Hematopoietic multipotent progenitor cell treated with erythropoietin and hydrocortisone succinate and interleukin-3 and kit ligand, for 4 days (in vitro differentiated cells): ENCODE results near the gene CD163L1.
"Not testable (repeated sequence)": the region's sequence is repeated elsewhere in the genome, so short reads cannot be mapped to it uniquely, and the experiment has no call there.

Experiments used
- DNase-seq: peaks from one replicate; pipeline ENCODE4 v3.0.0-alpha.2; 2015

The CD163L1 gene

DNA sequence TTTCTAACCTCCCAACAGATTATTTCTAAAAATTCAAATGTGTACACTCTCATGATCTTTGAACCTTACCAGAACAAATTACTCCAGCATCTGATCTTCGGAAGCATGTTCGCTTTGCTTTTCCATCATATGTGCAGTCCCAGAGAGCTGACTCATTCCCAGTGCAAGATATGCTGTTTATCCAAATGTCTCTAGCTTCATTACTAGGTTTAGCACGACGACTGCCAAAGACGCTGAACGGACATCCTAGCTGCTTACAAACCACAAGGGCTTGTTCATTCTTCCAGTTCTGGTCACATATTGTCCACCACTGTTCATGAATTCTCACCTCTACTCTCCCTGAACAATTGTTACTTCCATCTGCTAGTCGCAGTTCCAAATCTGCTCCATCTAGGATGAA, 40.5 kb downstream of the CD163L1 start:
- DNase-seq = no peak

DNA sequence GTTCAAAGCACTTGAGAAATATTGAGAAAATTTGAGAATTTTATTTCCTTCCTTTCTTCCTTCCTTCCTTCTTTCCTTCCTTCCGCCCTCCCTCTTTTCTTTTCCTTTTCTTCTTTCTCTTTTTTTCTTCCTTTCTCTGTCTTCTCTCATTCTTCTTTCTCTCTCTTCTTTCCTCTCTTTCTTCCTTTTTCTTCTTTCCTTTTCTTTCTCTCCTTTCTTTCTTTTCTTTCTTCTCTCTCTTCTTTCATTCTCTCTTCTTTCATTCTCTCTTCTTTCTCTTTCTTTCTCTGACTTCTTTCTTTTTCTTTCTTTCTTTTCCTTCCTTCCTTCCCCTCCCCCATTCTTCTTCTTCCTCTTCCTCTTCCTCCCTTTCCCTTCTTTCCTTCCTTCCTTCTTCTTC, 44.9 kb downstream of the CD163L1 start:
- no peak for DNase-seq

DNA sequence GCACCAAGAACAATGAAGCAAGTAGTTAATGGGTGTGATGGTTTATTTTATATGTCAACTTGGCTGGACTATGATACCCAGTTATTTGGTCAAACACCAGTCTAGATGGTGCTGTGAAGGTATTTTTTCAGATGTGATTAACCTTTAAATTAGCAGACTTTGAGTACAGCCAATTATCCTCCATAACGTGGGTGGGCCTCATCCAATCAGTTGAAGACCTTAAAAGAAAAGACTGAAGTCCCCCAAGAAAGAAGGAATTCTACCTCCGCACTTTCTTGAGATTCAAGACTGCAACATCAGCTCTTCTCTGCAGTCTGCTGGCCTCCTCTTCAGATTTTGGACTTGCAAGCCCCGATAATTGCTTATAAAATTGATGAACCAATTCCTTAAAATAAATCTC, 47.5 kb downstream of the CD163L1 start:
- DNase-seq = no peak

DNA sequence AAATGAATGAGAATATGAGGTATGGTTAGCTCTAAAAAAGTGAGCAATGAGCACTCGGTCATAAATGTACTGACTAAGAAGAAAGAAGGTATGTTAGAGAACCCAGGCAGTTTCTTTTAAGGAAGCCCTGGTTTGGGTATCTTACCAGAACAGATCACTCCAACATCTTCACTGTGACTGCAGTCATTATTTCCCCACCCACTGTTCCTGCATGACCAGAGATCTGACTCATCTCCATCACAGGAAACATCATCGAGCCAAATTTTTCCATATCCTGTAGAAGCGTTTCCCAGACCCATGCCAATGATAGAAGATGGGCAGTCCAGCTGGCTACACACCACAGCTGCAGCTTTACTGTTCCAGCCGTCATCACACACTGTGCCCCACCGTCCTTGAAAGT, 48.0 kb downstream of the CD163L1 start:
- DNase-seq = no peak

DNA sequence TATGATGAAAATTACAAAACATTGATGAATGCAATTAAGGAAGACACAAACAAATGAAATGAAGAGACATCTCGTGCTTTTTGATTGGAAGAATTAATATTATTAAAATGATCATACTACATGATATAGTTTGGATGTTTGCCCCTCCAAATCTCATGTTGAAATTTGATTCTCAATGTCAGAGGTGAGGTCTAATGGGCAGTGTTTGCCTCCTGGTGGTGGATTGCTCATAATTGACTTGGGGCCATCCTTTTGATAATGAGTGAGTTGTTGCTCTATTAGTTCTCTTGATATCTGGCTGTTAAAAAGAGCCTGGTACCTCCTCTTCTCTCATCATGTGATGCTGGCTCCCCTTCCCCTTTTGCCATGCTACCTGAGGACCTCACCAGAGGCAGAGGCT, 56.7 kb downstream of the CD163L1 start:
- no peak for DNase-seq

DNA sequence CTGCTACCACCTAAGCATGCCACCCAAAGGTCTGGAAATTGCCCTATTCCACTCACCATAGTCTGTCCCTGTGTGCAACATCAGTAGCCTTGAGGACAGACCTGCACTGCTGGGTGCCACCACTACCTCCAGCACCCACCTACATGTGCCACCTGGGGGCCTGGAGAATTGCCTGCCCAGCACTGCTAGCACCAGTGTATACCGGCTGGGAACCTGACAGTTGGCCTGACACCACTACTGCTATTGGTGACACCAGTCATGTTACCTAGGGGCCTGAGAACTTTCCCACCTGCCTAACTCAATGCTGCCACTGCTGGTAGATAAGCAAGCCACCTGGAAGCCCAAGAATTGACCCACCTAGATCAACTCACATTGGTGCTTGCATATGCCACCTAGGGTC, 60.8 kb downstream of the CD163L1 start:
- DNase-seq = no peak

DNA sequence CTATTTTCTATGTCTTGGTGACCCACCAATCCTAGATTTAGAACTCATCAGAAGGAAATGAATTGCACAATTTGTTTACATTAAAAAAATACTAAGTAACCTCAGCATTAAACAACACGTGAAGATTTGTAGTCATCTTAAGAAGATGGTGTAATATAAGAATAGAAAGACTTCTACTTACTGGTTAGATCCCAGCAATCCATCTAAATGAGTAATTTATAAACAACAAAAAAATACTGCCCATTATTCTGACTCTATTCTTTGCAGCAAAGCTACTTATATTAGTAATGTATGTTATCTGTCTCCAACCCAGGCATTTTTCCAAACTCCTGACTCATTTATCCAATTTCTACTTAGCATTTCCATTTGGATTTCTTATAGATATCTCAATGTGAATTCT, 67.8 kb downstream of the CD163L1 start:
- DNase-seq = no peak

DNA sequence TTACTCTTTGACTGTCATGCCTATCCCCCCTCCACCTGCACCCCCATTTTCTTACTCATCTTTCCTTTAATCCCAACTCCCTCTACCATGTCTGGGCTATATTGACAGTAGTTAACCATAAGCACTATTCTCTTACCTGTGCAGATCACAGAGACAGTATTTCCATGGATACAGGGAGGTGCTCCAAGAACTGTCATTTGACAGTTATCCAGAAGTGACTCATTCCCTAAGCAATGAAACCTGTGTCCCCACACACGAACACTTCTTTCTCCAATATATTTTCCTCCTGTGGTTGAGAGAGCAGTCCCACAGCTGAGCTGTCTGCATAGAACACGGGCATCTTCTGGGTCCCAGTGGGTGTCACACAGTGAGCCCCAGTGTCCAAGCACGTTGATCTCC, 68.8 kb downstream of the CD163L1 start:
- no peak for DNase-seq

DNA sequence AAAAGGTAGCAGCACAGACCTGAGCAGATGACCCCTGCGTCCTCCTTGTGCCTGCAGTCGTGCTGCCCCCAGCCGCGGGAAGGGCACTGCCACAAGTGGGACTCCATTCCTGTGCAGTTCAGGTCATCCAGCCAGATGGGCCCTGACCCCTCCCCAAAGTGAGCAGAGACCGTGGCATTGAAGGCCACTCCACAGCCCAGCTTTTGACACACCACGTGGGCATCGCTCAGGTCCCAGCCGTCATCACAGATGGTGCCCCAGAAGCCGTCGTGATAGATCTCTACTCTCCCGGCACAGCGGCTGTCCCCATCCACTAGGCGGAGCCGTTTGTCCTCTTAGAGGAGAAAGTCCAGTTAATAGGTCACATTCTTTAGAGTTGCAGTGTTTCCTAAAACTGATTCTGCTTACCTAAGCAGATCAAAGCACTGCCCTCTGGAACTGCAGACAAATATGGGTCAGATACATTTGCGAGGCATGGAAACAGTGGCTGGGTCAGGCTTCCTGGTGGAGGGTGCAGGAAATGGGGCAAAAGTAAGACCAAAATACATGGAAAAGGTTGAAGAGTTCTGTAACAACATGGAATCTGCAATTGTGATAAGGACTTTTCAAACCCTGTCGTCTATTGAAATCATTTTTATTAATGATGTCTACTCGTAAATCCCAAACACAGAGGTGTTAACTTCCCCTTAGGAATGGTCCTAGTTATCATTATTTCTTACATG, 69.4 kb downstream of the CD163L1 start:
- peak; percentile 86 for DNase-seq

DNA sequence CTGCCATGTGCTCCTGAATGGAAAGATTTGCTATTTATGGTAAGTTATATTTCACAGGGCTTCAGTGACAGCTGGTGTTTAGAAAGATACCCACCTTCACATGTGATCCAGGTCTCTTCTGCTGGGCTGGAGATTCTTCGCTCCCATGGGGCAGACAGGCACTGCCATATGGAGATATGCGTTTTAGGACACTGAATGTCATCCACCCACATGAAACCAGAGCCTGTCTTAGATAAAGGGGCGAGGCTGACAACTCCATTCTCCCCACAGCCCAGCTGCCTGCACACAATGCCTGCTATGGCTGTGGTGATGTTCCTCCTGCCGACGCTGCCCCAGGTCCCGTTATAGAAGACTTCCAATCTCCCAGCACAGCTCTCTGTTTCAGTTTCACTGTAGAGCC, 70.7 kb downstream of the CD163L1 start:
- peak; percentile 22 for DNase-seq

DNA sequence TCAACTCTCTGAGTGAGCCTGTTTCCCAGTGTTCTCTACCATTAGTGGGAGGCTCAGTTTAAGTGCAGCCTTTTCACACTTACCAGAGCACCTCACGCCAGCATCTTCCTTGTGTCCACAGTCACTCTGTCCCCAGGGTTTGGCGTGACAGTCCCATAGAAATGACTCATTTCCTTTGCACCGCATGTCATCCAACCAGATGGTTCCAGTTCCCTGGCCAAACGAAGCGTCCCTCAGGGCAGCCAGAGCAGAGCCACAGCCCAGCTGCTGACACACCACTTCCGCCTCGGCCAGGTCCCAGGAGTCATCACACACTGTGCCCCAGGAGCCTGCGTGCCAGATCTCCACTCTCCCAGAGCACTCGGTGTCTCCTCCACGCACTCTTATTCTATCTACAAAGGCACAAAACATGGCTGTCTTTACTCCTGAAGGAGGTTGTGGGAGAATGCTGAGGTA, 74.7 kb downstream of the CD163L1 start:
- no peak for DNase-seq

DNA sequence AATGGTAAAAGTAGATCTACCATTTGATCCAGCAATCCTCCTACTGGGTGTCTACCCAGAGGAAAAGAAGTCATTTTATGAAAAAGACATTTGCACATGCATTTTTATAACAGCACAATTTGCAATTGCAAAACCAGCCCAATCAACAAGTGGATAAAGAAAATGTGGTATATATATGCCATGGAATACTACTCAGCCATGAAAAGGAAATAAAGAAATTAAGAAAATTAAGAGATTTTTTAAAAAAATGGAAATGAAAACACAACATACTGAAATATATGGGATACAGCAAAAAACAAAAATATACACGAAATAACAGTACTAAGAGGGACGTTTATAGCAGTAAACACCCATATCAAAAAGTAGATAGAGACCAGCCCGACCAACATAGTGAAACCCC, 81.2 kb downstream of the CD163L1 start:
- no peak for DNase-seq

DNA sequence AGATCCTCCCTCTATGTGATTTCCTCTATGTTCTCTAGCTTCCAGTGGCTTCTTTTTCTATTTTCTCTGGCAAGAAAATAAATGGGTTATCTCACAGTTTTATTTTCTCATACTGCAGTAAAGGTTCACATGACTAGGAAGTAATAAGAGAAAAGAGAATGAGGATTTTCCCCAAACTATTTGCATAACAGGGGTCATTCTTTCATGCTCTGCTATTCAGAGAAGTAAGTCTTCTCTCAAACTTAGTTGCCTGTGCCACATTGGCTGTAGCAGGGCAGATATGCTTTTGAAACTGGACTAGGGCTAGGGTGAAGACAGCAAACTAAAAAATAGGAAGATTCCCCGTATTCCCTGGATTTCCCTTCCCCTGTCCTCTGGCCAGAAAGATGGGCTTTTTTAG, 82.7 kb downstream of the CD163L1 start:
- DNase-seq = no peak

DNA sequence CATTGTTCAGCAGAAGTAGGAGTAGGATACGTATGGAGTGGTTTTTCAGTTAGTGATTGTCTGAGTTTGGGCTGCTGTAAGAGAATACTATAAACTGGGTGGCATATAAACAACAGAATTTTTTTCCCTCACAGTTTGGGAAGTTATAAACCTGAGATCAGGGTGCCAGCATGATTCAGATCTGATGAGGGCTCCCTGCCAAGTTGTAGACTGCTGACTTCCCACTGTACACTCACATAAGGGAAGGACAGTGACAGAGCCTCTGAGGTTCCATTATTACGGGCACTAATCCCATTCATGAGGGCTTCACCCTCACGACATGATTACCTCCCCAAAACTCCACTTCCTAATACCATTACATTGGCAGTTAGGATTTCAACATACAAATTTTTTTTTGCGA, 89.4 kb downstream of the CD163L1 start:
- DNase-seq = peak; percentile 24

DNA sequence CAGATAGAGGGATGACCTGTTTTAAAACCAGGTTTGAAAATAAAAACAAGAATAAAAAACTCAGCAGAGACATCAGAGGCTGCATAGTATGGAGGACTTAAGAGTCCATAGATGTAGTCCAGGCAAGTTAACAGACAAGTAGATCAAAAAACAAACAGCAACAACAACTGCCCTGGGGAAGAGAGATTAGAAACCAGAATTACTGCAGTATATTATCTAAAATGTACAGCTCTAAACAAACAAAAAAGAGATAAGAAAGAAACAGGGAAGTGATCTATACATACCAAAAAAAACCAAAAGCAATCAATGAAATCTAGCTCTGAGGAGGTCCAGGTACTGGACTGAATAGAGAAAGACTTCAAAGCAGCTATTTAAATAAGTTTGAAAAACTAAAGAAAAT, 91.3 kb downstream of the CD163L1 start:
- DNase-seq = peak; percentile 35

DNA sequence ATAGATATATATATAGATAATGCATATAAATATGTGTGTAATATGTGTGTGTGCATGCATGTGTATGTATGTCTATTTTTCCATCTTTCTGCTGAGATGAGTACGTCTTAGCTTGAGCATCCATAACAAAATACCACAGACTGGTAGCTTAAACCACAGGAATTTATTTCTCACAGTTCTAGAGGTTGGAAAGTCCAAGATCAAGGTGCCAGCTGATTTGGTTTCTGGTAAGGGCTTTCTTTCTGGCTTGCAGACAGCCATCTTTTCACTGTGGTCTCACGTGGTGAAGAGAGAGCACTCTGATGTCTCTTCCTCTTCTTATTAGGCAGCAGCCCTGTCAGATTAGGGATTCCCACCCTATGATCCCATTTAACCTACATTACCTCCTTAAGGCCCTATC, 92.8 kb downstream of the CD163L1 start:
- no peak for DNase-seq

DNA sequence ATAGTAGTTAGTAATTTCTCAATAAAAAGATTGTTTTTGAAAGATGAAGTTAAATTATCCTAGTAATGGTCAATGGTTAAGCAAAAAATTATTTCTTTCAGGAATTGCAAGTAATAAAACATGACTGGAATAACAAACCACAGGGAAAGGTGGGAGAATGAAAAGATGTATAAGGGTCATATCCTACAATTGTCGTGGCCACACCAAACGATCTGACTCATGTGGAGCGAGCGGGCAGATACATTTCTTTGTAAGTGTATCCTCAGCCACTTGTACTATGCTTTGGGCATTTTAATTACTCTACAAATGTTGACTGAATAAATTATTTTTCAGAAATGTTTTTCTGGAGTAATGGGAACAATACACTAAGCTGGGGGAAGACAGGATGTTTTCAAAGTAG, 94.5 kb downstream of the CD163L1 start:
- DNase-seq = no peak

DNA sequence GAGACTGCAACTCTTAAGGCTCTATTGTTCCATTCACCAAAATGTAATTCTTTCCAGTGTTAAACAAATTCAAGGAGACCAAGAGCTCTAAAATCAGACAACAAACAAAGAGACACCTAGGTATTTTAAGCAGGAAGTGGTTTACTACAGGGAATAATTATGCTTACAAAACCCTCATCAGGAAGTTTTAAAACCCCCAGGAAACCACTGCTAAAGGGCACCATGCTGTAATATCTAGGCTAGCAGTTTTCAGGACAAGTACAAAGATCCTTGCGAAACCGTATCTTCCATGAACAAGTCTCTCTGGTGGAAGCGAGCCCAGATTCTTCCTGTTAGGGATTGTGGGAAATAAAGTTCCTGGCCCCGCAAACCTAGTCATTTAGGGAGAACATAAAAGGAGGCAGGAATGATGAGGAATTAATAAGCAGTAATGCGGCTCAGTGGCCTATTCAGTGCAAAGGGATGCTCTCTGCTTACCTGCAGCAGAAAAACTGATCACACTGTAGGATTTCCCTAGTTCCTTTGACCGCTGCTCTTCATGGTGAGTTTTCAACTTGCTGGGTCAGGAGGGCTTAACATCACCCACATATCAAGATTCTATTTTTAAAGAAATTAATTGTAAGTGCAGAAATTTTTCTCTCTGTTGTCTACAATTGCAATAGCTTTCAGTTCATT, 97.3 kb downstream of the CD163L1 start:
- DNase-seq = peak; percentile 44

DNA sequence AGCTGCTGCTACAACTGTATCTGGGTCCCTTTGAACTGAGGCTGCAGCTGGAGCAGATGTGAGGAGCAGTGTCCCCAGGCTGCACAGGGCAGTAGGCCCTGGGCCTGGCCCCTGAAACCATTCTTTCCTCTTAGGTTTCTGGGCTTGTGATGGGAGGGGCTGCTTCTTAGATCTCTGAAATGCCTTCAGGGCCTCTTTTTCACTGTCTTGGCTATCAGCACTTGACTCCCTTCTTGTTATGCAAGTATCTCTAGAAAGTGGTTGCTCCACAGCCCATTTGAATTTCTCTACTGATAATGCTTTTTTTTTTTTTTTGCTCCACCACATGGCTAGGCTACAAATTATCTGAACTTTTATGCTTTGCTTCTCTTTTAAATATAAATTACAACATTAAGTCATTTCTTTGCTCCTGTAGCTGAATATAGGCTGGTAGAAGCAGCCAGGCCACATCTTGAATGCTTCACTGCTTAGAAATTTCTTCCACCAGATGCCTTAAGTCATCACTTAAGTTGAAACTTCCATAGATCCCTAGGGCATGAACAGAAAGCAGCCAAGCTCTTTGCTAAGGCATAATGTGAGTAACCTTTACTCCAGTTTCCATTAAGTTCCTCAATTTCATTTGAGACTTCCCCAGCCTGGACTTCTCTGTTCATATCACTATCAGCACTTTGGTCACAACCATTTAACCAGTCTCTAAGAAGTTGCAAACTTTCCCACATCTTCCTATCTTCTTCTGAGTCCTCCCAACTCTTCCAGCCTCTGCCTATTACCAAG, 98.9 kb downstream of the CD163L1 start:
- peak; percentile 64 for DNase-seq

DNA sequence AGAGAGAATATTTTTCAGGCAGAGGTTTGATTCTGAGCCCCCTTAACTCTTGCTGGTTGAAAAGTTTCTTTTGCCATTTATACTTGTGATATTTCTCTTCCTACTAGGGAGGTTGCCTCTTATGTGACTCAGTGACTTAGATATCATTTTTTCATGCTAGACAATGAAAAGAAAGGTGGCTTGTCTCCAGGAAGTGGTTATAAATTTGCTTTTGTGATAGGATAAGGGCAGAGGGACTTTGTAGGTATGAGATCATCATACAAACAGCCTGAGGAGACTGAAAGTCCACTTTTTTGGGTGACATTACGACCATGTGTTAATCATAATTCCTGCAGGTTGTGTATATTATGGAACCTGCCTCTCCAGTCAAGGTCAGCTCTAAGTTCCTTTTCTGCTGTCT, 104.3 kb downstream of the CD163L1 start:
- no peak for DNase-seq

DNA sequence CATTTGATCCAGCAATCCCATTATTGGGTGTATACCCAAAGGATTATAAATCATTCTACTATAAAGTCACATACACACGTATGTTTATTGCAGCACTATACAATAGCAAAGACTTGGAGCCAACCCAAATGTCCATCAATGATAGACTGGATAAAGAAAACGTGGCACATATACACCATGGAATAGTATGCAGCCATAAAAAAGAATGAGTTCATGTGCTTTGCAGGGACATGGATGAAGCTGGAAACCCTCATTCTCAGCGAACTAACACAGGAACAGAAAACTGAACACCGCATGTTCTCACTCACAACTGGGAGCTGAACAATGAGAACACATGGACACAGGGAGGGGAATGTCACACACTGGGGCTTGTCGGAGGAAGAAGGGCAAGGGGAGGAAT, 106.2 kb downstream of the CD163L1 start:
- DNase-seq = not testable (repeated sequence)

DNA sequence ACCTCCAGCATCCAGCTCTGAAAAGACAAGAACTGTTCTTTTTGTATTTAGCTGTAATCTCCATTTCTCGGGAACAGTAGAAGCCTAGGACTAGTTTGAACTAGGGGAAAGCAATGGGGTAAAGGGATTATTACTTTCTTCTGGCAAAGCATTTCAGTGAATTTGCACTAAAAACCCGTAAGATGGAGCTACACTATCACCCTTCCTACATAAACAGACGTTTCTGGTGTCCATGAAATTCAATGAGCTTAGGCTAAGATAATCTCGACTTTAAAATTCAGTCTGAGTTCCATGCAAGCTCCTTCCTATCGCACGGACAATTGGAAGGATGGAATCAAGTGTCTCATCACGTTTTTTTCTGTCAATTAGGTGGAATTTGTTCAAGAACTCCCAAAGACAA, 116.0 kb downstream of the CD163L1 start:
- no peak for DNase-seq

DNA sequence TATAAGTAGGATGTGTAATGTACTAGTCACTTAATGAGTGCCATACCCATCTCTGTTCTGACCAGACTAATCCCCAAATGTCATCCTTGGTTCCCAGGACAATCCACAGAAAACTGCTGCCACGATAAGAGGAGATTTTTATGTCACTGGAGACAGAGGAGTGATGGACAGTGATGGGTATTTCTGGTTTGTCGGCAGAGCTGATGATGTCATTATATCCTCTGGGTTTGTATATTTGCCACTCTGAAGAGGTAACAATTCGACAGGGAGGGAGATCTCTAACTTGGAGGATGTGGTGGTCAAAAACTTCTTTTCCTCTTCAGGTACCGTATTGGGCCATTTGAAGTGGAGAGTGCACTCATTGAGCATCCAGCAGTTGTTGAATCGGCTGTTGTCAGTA, 119.8 kb downstream of the CD163L1 start:
- DNase-seq = no peak

DNA sequence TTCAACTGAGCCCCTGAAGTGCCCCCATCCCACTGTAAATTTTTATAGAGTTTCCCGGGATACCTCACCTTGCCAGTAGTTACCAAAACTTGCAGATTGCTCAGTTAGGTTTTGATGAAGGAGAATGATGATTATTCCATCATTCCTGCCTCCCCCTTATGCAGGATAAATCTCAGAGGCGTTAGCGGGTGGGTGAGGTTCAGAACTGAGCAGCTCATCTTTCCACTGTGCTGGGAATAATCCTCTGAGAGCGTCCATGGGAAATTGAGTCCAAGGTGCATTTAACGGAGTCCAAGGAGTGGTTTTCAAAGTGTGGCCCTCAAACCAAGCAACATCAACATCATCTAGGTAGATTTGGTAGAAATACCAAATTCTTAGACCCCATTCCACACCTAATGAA, 121.4 kb downstream of the CD163L1 start:
- no peak for DNase-seq
